NCI-H2029 (cell line): ENCODE data around the gene WBP2NL.

Source experiments
- DNase-seq: peaks from one replicate; lab custom pipeline; 2025; lab: John Stamatoyannopoulos, UW

WBP2NL gene

GRCh38 chr22:42072606-42073330 lies 74.2 kb downstream of the WBP2NL start:
- no peak for DNase-seq

DNA sequence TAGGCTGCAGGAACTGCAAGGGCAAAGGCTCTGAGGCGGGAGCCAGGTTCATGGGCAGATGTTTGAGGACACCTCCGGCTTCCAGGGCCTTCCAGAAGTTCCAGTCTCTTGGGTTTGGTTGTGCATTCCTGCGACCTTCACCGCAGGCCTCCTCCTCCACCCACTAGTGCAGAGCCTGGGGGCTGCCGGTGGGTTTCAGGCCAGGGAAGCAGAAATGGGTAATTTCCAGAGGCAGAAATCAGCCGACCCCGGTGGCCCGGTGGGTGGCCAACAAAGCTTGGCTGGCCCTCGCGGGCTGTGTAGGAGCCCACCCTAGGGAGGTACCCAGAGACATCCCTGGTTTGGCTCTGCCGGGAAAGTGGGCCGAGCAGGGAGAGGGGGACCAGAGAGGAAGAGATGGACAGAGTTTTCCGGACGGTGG lies 75.0 kb downstream of the WBP2NL start:
- DNase-seq = no peak

GRCh38 chr22:42074132-42074811 lies 75.7 kb downstream of the WBP2NL start, which contains the start of gene PHETA2:
PHETA2 (plus strand) TSS chr22:42074248; CDS start chr22:42077294, 3,046 bp downstream.
- no peak for DNase-seq

- no peak for DNase-seq
Observed at GRCh38 chr22:42074846-42075676, 76.5 kb downstream of the WBP2NL start.

DNA sequence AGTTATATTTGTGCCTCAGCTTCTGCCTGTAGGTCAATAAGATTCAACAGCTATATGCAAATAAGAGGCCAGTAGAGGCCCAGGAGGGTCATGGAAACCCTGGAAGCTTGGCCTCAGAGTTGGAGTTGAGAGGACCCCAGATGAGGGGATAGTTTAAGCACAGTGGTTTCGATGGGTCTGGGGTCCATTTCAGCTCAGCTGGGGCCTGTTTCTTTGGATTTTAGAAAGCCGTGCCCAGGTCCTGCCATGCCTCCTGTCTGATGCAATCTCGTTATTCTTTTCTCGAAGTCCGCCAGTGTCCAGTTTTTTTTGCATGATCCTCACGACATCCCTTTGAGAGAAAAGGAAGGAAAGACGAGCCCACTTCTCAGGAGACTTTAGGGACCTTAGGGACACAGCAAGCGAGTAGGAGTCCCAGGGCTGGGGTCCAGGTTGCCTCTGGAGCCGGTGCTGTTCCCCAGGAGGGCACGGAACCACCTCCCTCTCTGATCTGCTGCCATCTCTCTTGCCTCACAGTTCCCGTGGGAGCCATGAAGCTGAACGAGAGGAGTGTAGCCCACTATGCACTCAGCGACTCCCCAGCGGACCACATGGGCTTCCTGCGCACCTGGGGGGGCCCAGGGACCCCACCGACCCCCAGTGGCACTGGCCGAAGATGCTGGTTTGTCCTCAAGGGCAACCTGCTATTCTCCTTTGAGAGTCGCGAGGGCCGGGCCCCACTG lies 78.3 kb downstream of the WBP2NL start:
- no peak for DNase-seq

DNA sequence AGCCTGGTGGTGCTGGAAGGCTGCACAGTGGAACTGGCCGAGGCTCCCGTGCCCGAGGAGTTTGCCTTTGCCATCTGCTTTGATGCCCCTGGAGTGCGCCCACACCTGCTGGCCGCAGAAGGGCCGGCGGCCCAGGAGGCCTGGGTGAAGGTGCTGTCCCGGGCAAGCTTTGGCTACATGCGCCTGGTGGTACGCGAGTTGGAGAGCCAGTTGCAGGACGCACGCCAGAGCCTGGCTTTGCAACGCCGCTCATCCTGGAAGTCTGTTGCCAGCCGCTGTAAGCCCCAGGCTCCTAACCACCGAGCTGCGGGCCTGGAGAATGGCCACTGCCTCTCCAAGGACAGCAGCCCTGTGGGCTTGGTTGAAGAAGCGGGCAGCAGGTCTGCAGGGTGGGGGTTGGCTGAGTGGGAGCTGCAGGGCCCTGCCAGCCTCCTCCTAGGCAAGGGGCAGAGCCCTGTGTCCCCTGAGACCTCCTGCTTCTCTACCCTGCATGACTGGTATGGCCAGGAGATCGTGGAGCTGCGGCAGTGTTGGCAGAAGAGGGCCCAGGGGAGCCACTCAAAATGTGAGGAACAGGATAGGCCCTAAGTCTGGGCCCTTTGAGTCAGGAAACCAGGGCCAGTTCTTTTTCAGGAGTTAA lies 79.0 kb downstream of the WBP2NL start:
- DNase-seq = no peak
